Mucosa of descending colon (tissue), 3 donors: ENCODE measurements around the gene CER1. TPM values are rescaled to one million over a fixed set of nuclear protein-coding genes. Genes with fewer than 3 reads are reported as not detected.

Experiments used
- ATAC-seq: fragments of 200-7000 bp; cut with Tn5 transposase; one replicate; pipeline ENCODE4 v1.9.1; 2020; ENCODE audit warnings: mild to moderate bottlenecking, moderate library complexity
- DNase-seq, 3 donors: peaks; one replicate each; pipeline ENCODE4 v3.0.0-alpha.2; 2020
- H3K36me3 ChIP-seq: fragments of 200-600 bp; one replicate; pipeline ENCODE4 v1.8.0; 2021; ENCODE audit warnings: low read depth, mild to moderate bottlenecking
- H3K4me1 ChIP-seq: fragments of 200-600 bp; one replicate; pipeline ENCODE4 v1.8.0; 2021; ENCODE audit warnings: low read depth, mild to moderate bottlenecking
- H3K4me3 ChIP-seq: fragments of 200-600 bp; one replicate; pipeline ENCODE4 v1.8.0; 2021; ENCODE audit warnings: mild to moderate bottlenecking
- H3K9me3 ChIP-seq: fragments of 200-600 bp; one replicate; pipeline ENCODE4 v1.8.0; 2021; ENCODE audit warnings: mild to moderate bottlenecking
- CTCF ChIP-seq: fragments of 200-600 bp; IDR thresholded peaks from one replicate; pipeline ENCODE4 v1.8.0; 2022; ENCODE audit warnings: antibody characterized with exemption, mild to moderate bottlenecking
- intact Hi-C, 2 donors: fragments of 100-400 bp; cut with DNase I in 1 of 2; cut with micrococcal nuclease in 1 of 2; formaldehyde crosslinking; loops; one replicate each; pipeline versions ENCODE4 v1.11.0 to v1.11.1; 2022; cut with DNase I, micrococcal nuclease
- total RNA-seq, 3 donors: library from RNA; stranded (reverse); fragmentation: NEBNext Ultra II Directional in 2 of 3; extraction: Animal tissue kit (Norgen Biotek cat#: 25700) in 2 of 3; gene quantifications; one replicate each; pipeline versions ENCODE4 v1.2.1 to v1.2.4, GENCODE V29; 2021 to 2023
- donor health status: DM: no; HTN: no; CAD: no; lungs with moderate emphysema.
- donor health status: DM: no; HTN: no; CAD: no.
- donor health status: DM: no; HTN: yes; CAD: no.

Gene CER1
- total RNA-seq, 3 donors from 2014 or later: 0.25 TPM; not detected in 2

- TF ChIP-seq CTCF: no peak
- no peaks in the 10 kb centered on the region for H3K4me1 ChIP-seq
- no peak for ATAC-seq
- H3K36me3 ChIP-seq: no peaks in the 10 kb centered on the region
- H3K4me3 ChIP-seq: no peak overlapping the region
- H3K9me3 ChIP-seq: no peaks in the 10 kb centered on the region
- no peak for DNase-seq
- intact Hi-C loops: no loop called here
Measured at GRCh38 chr9:14715102-14715501, 7.4 kb downstream of the CER1 start.

- no peaks in the 10 kb centered on the region for H3K9me3 ChIP-seq
- DNase-seq: no peak
- H3K4me1 ChIP-seq: no peaks in the 10 kb centered on the region
- intact Hi-C loops: no loop called here
- ATAC-seq: no peak
- no peak overlapping the region for H3K4me3 ChIP-seq
- no peaks in the 10 kb centered on the region for H3K36me3 ChIP-seq
- no peak for TF ChIP-seq CTCF
Measured at GRCh38 chr9:14713187-14713767, 9.3 kb downstream of the CER1 start.

GRCh38 chr9:14710804-14711203, 11.7 kb downstream of the CER1 start:
- H3K36me3 ChIP-seq: no peaks in the 10 kb centered on the region
- intact Hi-C loops: no loop called here
- ATAC-seq (no peak), DNase-seq (no peak)
- TF ChIP-seq CTCF: no peak
- H3K9me3 ChIP-seq: peaks cover 4% of the 10 kb centered on the region
- no peak overlapping the region for H3K4me3 ChIP-seq
- H3K4me1 ChIP-seq: no peaks in the 10 kb centered on the region

- DNase-seq: no peak
- Histone ChIP-seq H3K9me3 (peaks cover 4% of the 10 kb centered on the region), H3K36me3 (no peaks in the 10 kb centered on the region), H3K4me3 (no peak overlapping the region), H3K4me1 (no peaks in the 10 kb centered on the region)
- intact Hi-C loops: no loop called here
- no peak for TF ChIP-seq CTCF
- no peak for ATAC-seq
Measured at GRCh38 chr9:14706530-14707140, 15.9 kb downstream of the CER1 start.

- no peak overlapping the region for H3K4me3 ChIP-seq
- ATAC-seq: no peak
- H3K4me1 ChIP-seq: no peaks in the 10 kb centered on the region
- H3K9me3 ChIP-seq: peaks cover 4% of the 10 kb centered on the region
- TF ChIP-seq CTCF: no peak
- H3K36me3 ChIP-seq: no peaks in the 10 kb centered on the region
- DNase-seq: no peak
- intact Hi-C loops: no loop called here
Measured at GRCh38 chr9:14705079-14705478, 17.5 kb downstream of the CER1 start.
